HepG2 (cell line): ENCODE results near the gene ADAM20. TPM values are rescaled to one million over a fixed set of nuclear protein-coding genes. Genes with fewer than 3 reads are reported as not detected.

Experiments used
- ATAC-seq: fragments of 200-7000 bp; cut with Tn5 transposase; 3 replicates; pipeline ENCODE4 v1.9.1; 2020; ENCODE audit warnings: mild to moderate bottlenecking, moderate library complexity
- BruUV-seq: library from RNA; stranded (reverse); fragments of 400-500 nt; replicated peaks from 2 replicates; lab custom pipeline; 2021; lab: Mats Ljungman, UMichigan
- CTCF ChIA-PET: fragments of 300-600 bp; formaldehyde crosslinking; extraction: SDS; loops from one replicate; lab custom pipeline; 2021; ENCODE audit warnings: low total read pairs, inconsistent platforms, low intra/inter-chr PET ratio; lab: Yijun Ruan, JAX
- POLR2A ChIA-PET: fragments of 350-600 bp; sonication (Branson Sonifier 250); formaldehyde crosslinking; loops from one replicate; lab custom pipeline; 2020; ENCODE audit warnings: antibody characterized with exemption, inconsistent platforms; lab: Yijun Ruan, JAX
- DNase-seq: peaks from one replicate; pipeline ENCODE4 v3.0.0-alpha.2; 2015; ENCODE audit warnings: low spot score
- FAIRE-seq: peaks from 3 replicates; lab custom pipeline; 2011; peaks lifted over from hg19 to GRCh38; lab: Jason Lieb, UNC
- H2AFZ ChIP-seq: one replicate; pipeline ENCODE4 v1.6.1; 2011; ENCODE audit warnings: low read length, inconsistent platforms
- H3K27ac ChIP-seq: fragments of 300-600 bp; 3 replicates; pipeline ENCODE4 v1.8.0; 2011; ENCODE audit warnings: mixed run types, mild to moderate bottlenecking, mixed read lengths, low read length, inconsistent platforms; ENCODE audit not compliant: insufficient read depth; ENCODE audit errors: extremely low read length
- H3K27me3 ChIP-seq, 2 experiments: fragments of 200-600 bp in 1 of 2; 2 replicates in 1 of 2; 3 replicates in 1 of 2; pipeline versions ENCODE4 v1.6.0 to v1.8.0; 2011; ENCODE audit warnings: low read length in 2 of 2, mild to moderate bottlenecking in 2 of 2, moderate library complexity in 2 of 2, inconsistent platforms in 1 of 2; ENCODE audit not compliant: insufficient read depth in 2 of 2, control insufficient read depth in 1 of 2
- H3K36me3 ChIP-seq, 2 experiments: fragments of 200-600 bp in 1 of 2; replicated peaks in 1 of 2; 2 replicates in 1 of 2; 3 replicates in 1 of 2; pipeline versions ENCODE4 v1.5.1 to v1.8.0; 2011; ENCODE audit warnings: low read length in 2 of 2, inconsistent platforms in 1 of 2; ENCODE audit not compliant: insufficient read depth in 2 of 2, control insufficient read depth in 1 of 2
- H3K4me1 ChIP-seq: 2 replicates; pipeline ENCODE4 v1.5.1; 2012; ENCODE audit warnings: low read length, inconsistent platforms; ENCODE audit not compliant: insufficient read depth
- H3K4me2 ChIP-seq: 2 replicates; pipeline ENCODE4 v1.6.0; 2011; ENCODE audit warnings: low read depth, low read length, inconsistent platforms
- H3K4me3 ChIP-seq, 3 experiments: fragments of 200-600 bp in 1 of 3; sonication (generic), shearing (Covaris generic) in 1 of 3; replicated peaks in 1 of 3; 2 replicates each; pipeline ENCODE4 v1.5.1; 2011 to 2016; ENCODE audit warnings: low read length in 3 of 3, inconsistent platforms in 2 of 3, low read depth in 2 of 3, mild to moderate bottlenecking in 2 of 3, control low read depth in 1 of 3, mixed read lengths in 1 of 3; ENCODE audit not compliant: insufficient read depth in 1 of 3
- H3K79me2 ChIP-seq: one replicate; pipeline ENCODE4 v1.6.1; 2011; ENCODE audit warnings: low read length, inconsistent platforms; ENCODE audit not compliant: insufficient read depth
- H3K9ac ChIP-seq: 2 replicates; pipeline ENCODE4 v1.6.0; 2011; ENCODE audit warnings: mild to moderate bottlenecking, low read depth, low read length, inconsistent platforms; ENCODE audit not compliant: insufficient read depth
- H3K9me3 ChIP-seq: 2 replicates; pipeline ENCODE4 v1.5.1; 2012; ENCODE audit warnings: mild to moderate bottlenecking, low read length
- H4K20me1 ChIP-seq: 2 replicates; pipeline ENCODE4 v1.6.0; 2011; ENCODE audit warnings: inconsistent platforms, mild to moderate bottlenecking, low read length, moderate library complexity; ENCODE audit not compliant: insufficient read depth
- GLI4 ChIP-seq: sonication (generic); formaldehyde crosslinking; IDR thresholded peaks from 2 replicates; pipeline ENCODE4 v1.5.1; 2020; ENCODE audit warnings: missing genetic modification reagents, mild to moderate bottlenecking, moderate library complexity, borderline replicate concordance
- RFX3 ChIP-seq: IDR thresholded peaks from 2 replicates; pipeline ENCODE4 v1.6.1; 2016; ENCODE audit warnings: missing biosample characterization, missing genetic modification reagents
- SALL1 ChIP-seq: sonication (generic); formaldehyde crosslinking; IDR thresholded peaks from 2 replicates; pipeline ENCODE4 v1.8.0; 2022; ENCODE audit warnings: mild to moderate bottlenecking, missing genetic modification reagents
- SATB2 ChIP-seq: sonication (generic); formaldehyde crosslinking; IDR thresholded peaks from 2 replicates; pipeline ENCODE4 v1.5.0; 2020; ENCODE audit warnings: missing genetic modification reagents
- ZNF260 ChIP-seq: sonication (generic); formaldehyde crosslinking; IDR thresholded peaks from 2 replicates; pipeline ENCODE4 v1.4.0; 2020; ENCODE audit warnings: missing genetic modification reagents, low read depth, mild to moderate bottlenecking, borderline replicate concordance
- ZSCAN21 ChIP-seq: sonication (generic); formaldehyde crosslinking; IDR thresholded peaks from 2 replicates; pipeline ENCODE4 v1.8.0; 2022; ENCODE audit warnings: mild to moderate bottlenecking, missing genetic modification reagents, moderate library complexity, borderline replicate concordance
- WGBS: methylation state at CpG from one replicate; pipeline ENCODE4 v1.1.6; 2017; ENCODE audit warnings: low lambda C conversion rate; 5-methylcytosine and 5-hydroxymethylcytosine counted together
- in situ Hi-C: cut with HindIII; loops from 2 replicates; pipeline ENCODE4 v1.10.0; 2017; ENCODE audit warnings: low pct_unique_long_range_greater_than_20kb; ENCODE audit not compliant: extremely low pct_ligation_motif_present
- intact Hi-C: fragments of 100-400 bp; cut with micrococcal nuclease; formaldehyde crosslinking; loops from one replicate; pipeline ENCODE4 v1.10.0; 2022; ENCODE audit not compliant: unreplicated experiment
- polyA plus RNA-seq, 8 experiments: library from polyadenylated mRNA; depleted of rRNA in 3 of 8; stranded (reverse) in 7 of 8; unstranded in 1 of 8; fragments of >200 nt; fragmentation: Illumina TruSeq in 4 of 8; extraction: Trizol in 4 of 8; gene quantifications; 2 replicates each; pipeline versions ENCODE4 v1.2.1 to v1.2.3, GENCODE V29; 2011 to 2016; ENCODE audit warnings: low read depth in 4 of 8, missing spikeins in 1 of 8, mixed read lengths in 1 of 8; ENCODE audit not compliant: insufficient read depth in 1 of 8
- total RNA-seq, 5 experiments: library from RNA; depleted of rRNA; stranded (reverse); fragments of >200 nt; fragmentation: Illumina TruSeq; extraction: Trizol; gene quantifications; 2 replicates each; pipeline ENCODE4 v1.2.3, GENCODE V29; 2016; ENCODE audit warnings: low read depth in 1 of 5
- TF ChIP-seq, protein P1 (sequence below): sonication (generic); formaldehyde crosslinking; IDR thresholded peaks from 2 replicates; pipeline ENCODE4 v1.4.0; 2020; ENCODE audit warnings: missing genetic modification reagents

The ADAM20 gene
- total and polyA plus RNA-seq, 2 of the 13 experiments (the other 11 are each of a cell fraction or from before 2014, with no cell fraction given) = 0.09 to 0.18 TPM

DNA sequence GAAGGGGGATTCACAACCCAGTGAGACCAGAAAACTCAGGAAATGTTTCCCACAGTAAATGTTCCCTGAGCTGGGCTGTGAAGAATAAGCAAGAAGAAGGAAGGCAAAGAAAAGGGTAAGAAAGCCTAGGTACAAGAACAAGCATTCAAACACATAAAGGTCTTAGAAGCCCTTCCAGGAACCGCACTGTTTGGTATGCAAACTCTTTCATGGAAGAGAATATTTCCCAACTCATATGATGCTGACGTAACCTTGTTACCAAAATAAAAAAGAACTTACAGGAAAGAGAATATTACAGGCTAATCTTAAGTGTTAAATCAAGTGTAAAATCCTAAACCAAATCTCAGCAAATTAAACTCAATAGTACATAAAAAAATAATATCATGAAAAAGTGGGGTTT is 42.1 kb upstream of the ADAM20 start (continued):
- TF ChIP-seq, protein P1, sequence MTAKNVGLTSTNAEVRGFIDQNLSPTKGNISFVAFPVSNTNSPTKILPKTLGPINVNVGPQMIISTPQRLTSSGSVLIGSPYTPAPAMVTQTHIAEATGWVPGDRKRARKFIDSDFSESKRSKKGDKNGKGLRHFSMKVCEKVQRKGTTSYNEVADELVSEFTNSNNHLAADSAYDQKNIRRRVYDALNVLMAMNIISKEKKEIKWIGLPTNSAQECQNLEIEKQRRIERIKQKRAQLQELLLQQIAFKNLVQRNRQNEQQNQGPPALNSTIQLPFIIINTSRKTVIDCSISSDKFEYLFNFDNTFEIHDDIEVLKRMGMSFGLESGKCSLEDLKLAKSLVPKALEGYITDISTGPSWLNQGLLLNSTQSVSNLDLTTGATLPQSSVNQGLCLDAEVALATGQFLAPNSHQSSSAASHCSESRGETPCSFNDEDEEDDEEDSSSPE (CRISPR knock-in tag) = no peak
- TF ChIP-seq ZNF260 (CRISPR knock-in tag) (no peak), RFX3 (CRISPR knock-in tag) (no peak), SATB2 (CRISPR knock-in tag) (no peak), ZSCAN21 (no peak)

DNA sequence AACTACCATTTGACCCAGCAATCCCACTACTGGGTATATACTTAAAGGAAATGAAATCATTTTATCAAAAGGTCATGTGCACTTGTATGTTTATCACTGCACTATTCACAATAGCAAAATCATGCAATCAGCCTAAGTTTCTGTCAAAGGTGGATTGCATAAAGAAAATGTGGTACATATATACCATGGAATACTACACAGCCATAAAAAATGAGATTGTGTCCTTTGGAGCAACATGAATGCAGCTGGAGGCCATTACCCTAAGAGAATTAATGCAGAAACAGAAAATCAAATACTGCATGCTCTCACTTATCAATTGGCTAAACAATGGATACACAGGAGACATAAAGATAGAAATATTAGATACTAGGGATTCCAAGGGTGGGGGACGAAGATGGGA is 38.2 kb upstream of the ADAM20 start:
- CTCF ChIA-PET = no interaction called here
- no peak for TF ChIP-seq SALL1 (CRISPR knock-in tag)
- TF ChIP-seq GLI4 (CRISPR knock-in tag) = no peak
- Histone ChIP-seq H3K36me3 (no peaks in the 10 kb centered on the region; a peak in 1 of 5 replicates), H3K4me3 (no peak overlapping the region), H3K79me2 (no peaks in the 10 kb centered on the region), H3K4me2 (no peak overlapping the region), H4K20me1 (no peaks in the 10 kb centered on the region; the same call in 1 of the 2 replicates), H3K9me3 (no peaks in the 10 kb centered on the region), H3K27me3 (no peaks in the 10 kb centered on the region), H3K4me1 (no peaks in the 10 kb centered on the region), H3K27ac (no peak overlapping the region), H3K9ac (no peak overlapping the region), H2AFZ (no peak overlapping the region)
- POLR2A ChIA-PET = no interaction called here
- no peak for ATAC-seq
- 0% methylated on average over 1 of the region's 1 CpG for WGBS
- BruUV-seq = no TSS peak
- intact Hi-C loops = no loop called here
- no peak for FAIRE-seq
- no peak for DNase-seq
- in situ Hi-C loops = loop anchor here (25.0 kb wide), 1 partner anchor 486 kb away; no protein-coding TSS in a partner anchor
